Measurements from ENCODE around the gene PLCD1. TPM values are rescaled to one million over a fixed set of nuclear protein-coding genes. Genes with fewer than 3 reads are reported as not detected.
"Not testable (repeated sequence)": the region's sequence is repeated elsewhere in the genome, so short reads cannot be mapped to it uniquely, and the experiment has no call there.

Gene PLCD1
- total RNA-seq, 1 donor from 2014 or later = 68.5 TPM

DNA sequence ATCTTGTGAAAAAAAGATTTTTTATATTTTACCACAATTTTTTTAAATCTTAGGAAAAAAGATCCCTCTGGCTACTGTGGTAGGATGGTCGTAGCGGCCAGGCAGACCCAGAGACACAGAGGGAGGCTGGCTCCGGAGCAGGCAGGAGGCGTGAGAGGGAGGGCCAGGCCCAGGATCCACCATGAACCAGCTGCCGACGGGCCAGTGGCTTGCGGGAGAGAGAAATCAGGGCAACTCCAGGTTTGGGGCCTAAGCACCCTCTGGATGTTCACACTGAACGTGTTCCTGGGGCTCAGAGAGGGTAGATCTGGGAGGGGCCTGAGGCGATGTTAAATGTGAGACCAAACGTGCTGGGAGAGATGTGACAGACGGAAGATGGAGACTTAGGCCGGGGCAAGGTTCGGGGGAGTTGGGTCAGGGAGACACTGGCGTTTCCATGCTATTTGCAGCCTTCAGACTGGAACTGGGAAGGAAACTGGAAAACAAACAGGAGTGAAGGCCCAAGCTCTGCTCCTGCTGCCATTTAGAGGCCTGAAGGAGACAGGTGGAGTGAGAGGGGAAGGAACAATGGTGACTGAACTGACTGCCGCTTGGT lies 40.4 kb downstream of the PLCD1 start:
- intact Hi-C loops (cut with DNase I) = no loop called here
- Histone ChIP-seq H3K9me3 (no peaks in the 10 kb centered on the region), H3K27me3 (no peaks in the 10 kb centered on the region), H3K4me1 (peaks cover 11% of the 10 kb centered on the region), H3K36me3 (no peaks in the 10 kb centered on the region), H3K4me3 (no peak overlapping the region), H3K27ac (no peak overlapping the region)
- TF ChIP-seq POLR2A (IDR thresholded peaks at IDR 0.05) = no peak
- no peak for TF ChIP-seq CTCF (IDR thresholded peaks at IDR 0.05)
- no peak for TF ChIP-seq POLR2AphosphoS5 (IDR thresholded peaks at IDR 0.05; ENCODE audit: insufficient read depth in 1 of 2, low read depth in 1 of 2)
- DNase-seq (ENCODE audit: extremely low spot score in 2 of 2) = no peak

DNA sequence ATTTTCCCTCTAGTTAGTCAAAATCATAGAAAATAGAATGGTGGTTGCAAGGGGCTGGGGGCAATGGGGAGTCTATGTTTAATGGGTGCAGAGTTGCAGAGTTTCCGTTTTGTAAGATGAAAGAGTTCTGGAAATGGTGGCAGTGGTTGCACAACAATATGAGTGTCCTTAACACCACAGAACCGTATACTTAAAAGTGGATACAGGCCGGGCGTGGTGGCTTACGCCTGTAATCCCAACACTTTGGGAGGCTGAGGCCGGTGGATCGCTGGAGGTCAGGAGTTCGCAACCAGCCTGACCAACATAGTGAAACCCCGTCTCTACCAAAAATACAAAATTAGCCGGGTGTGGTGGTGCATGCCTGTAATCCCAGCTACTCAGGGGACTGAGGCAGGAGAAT lies 41.1 kb downstream of the PLCD1 start:
- H3K4me1 ChIP-seq; H3K27me3 ChIP-seq; H3K4me3 ChIP-seq; DNase-seq (ENCODE audit: extremely low spot score in 2 of 2); intact Hi-C loops (cut with DNase I); H3K27ac ChIP-seq; H3K36me3 ChIP-seq; H3K9me3 ChIP-seq: not testable (repeated sequence)

- intact Hi-C loops (cut with DNase I) = no loop called here
- Histone ChIP-seq H3K4me3 (no peak overlapping the region), H3K36me3 (peaks cover 0 to 2% of the 10 kb centered on the region in 2 donors), H3K27me3 (no peaks in the 10 kb centered on the region), H3K9me3 (no peaks in the 10 kb centered on the region), H3K27ac (no peak overlapping the region), H3K4me1 (peaks cover under 1% of the 10 kb centered on the region)
- no peak for TF ChIP-seq POLR2A (IDR thresholded peaks at IDR 0.05)
- no peak for TF ChIP-seq CTCF (IDR thresholded peaks at IDR 0.05)
- TF ChIP-seq POLR2AphosphoS5 (IDR thresholded peaks at IDR 0.05; ENCODE audit: insufficient read depth in 1 of 2, low read depth in 1 of 2) = no peak
- DNase-seq (ENCODE audit: extremely low spot score in 2 of 2) = no peak
Observed at GRCh38 chr3:37987751-37988179, 41.7 kb downstream of the PLCD1 start.

DNA sequence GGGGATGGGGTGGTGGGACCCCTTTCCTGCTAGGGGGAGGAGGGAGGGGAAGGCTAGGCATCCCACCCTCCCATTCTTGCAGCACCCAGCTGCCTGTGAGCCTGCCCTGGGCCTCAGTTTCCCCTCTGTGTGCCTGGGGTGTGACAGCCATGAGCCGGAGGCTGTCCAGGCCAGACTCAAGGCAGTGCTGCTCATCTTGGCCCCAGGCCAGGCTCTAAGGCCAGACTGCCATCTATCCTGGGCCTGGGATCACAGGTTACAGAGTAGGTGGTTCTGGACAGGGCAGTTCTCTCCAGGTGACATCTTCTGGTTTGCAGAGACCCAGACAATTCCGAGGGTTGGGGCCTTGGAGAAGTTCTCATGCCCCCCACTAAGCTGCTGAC lies 42.1 kb downstream of the PLCD1 start:
- peaks cover 0 to 6% of the 10 kb centered on the region in 2 donors for H3K36me3 ChIP-seq
- TF ChIP-seq CTCF (IDR thresholded peaks at IDR 0.05) (no peak), POLR2A (IDR thresholded peaks at IDR 0.05) (no peak), POLR2AphosphoS5 (IDR thresholded peaks at IDR 0.05; ENCODE audit: insufficient read depth in 1 of 2, low read depth in 1 of 2) (no peak)
- no peak overlapping the region for H3K27ac ChIP-seq
- no peak for DNase-seq (ENCODE audit: extremely low spot score in 2 of 2)
- no peaks in the 10 kb centered on the region for H3K27me3 ChIP-seq
- intact Hi-C loops (cut with DNase I) = no loop called here
- no peaks in the 10 kb centered on the region for H3K9me3 ChIP-seq
- H3K4me1 ChIP-seq = no peaks in the 10 kb centered on the region
- H3K4me3 ChIP-seq = no peak overlapping the region

DNA sequence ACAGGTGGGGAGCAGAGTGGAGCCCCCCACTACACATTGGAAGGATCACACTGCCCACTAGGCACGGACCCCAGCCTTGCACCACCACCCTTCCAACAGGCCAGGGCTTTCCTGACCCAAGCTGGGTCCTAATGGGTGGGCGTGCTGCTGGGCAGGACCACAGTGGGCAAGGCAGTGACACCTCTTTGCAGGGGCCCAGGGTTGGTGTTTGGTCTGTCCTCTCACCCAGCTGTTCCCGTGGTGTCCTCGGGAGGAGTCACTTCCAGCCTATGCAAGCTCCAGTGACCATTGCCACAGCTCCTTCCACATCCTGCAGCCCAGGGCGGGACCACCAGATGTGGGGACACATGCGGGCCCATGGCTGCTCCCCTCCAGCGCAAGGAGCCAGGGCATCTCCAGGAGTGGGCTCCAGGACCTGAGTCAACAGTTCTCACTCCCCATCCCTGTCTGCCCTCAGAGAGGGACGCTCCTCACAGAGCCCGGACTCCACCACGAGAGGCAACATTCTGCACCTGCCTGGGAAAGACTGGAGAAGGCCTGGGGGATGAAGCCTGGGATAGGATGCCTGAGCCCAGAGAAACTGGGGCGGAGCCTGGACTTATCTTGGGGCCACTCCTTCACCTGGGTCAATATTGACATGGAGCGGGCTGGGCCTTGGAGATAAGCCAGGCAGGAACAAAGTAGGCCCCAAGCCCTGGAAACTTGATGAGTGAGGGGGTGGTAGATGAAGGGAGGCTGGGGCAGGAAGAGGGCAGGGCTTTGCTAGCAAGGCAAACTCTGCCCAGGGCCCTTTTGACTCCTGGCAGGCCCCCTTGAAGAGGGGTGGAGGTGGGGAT lies 42.7 kb downstream of the PLCD1 start:
- no peak for DNase-seq (ENCODE audit: extremely low spot score in 2 of 2)

More for the DNA sequence above, 42.7 kb downstream of the PLCD1 start:
- intact Hi-C loops (cut with DNase I) = no loop called here
- no peak overlapping the region for H3K4me3 ChIP-seq
- no peaks in the 10 kb centered on the region for H3K4me1 ChIP-seq
- no peak for TF ChIP-seq CTCF (IDR thresholded peaks at IDR 0.05)
- no peak overlapping the region for H3K27ac ChIP-seq
- H3K27me3 ChIP-seq = no peaks in the 10 kb centered on the region
- H3K9me3 ChIP-seq = no peaks in the 10 kb centered on the region
- peaks cover 0 to 8% of the 10 kb centered on the region in 2 donors for H3K36me3 ChIP-seq

Measured in vagina (tissue), 2 donors.